Liver (tissue), 9 donors: ENCODE results near the gene HDAC3. TPM values are rescaled to one million over a fixed set of nuclear protein-coding genes. Genes with fewer than 3 reads are reported as not detected.

Experiments used
- DNase-seq: peaks from one replicate; pipeline ENCODE4 v3.0.0-alpha.2; 2017; ENCODE audit warnings: low spot score
- H3K27ac ChIP-seq, 2 donors: one replicate each; pipeline ENCODE4 v1.7.0; 2013; ENCODE audit warnings: inconsistent platforms in 2 of 2, low read length in 2 of 2, control low read depth in 1 of 2, low read depth in 1 of 2, mild to moderate bottlenecking in 1 of 2
- H3K27me3 ChIP-seq, 4 donors: one replicate each; pipeline versions ENCODE4 v1.6.1 to v1.7.0; 2013; ENCODE audit warnings: low read length in 3 of 4, inconsistent platforms in 1 of 4, mild to moderate bottlenecking in 1 of 4, moderate library complexity in 1 of 4; ENCODE audit not compliant: control insufficient read depth in 4 of 4, insufficient read depth in 4 of 4
- H3K36me3 ChIP-seq, 4 donors: one replicate each; pipeline versions ENCODE4 v1.6.1 to v1.7.0; 2013; ENCODE audit warnings: low read length in 3 of 4, mild to moderate bottlenecking in 3 of 4, low read depth in 1 of 4, moderate library complexity in 1 of 4; ENCODE audit not compliant: control insufficient read depth in 4 of 4, insufficient read depth in 3 of 4
- H3K4me1 ChIP-seq, 4 donors: one replicate each; pipeline versions ENCODE4 v1.6.1 to v1.7.0; 2013; ENCODE audit warnings: low read length in 3 of 4, mild to moderate bottlenecking in 3 of 4, moderate library complexity in 1 of 4; ENCODE audit not compliant: control insufficient read depth in 4 of 4, insufficient read depth in 4 of 4
- H3K4me3 ChIP-seq, 3 donors: one replicate each; pipeline versions ENCODE4 v1.6.1 to v1.7.0; 2013; ENCODE audit warnings: low read length in 3 of 3, control low read depth in 1 of 3, low read depth in 1 of 3, mild to moderate bottlenecking in 1 of 3
- H3K9ac ChIP-seq, 2 donors: one replicate each; pipeline ENCODE4 v1.7.0; 2013; ENCODE audit warnings: low read length in 2 of 2, mild to moderate bottlenecking in 2 of 2, moderate library complexity in 2 of 2, control low read depth in 1 of 2, low read depth in 1 of 2
- H3K9me3 ChIP-seq, 4 donors: one replicate each; pipeline versions ENCODE4 v1.6.1 to v1.7.0; 2013; ENCODE audit warnings: low read length in 3 of 4; ENCODE audit not compliant: control insufficient read depth in 4 of 4
- EGR1 ChIP-seq, 2 donors: IDR thresholded peaks; 2 replicates each; pipeline ENCODE4 v1.6.1; 2016 to 2018; ENCODE audit warnings: antibody characterized with exemption in 2 of 2, low read depth in 2 of 2
- FOXA1 ChIP-seq: IDR thresholded peaks from 2 replicates; pipeline ENCODE4 v1.6.1; 2016; ENCODE audit warnings: antibody characterized with exemption
- FOXA2 ChIP-seq: IDR thresholded peaks from 2 replicates; pipeline ENCODE4 v1.6.1; 2016; ENCODE audit warnings: antibody characterized with exemption
- GABPA ChIP-seq, 2 donors: IDR thresholded peaks in 1 of 2; conservative IDR thresholded peaks in 1 of 2; 2 replicates each; pipeline ENCODE4 v1.6.1; 2016; ENCODE audit warnings: antibody characterized with exemption in 2 of 2, mild to moderate bottlenecking in 1 of 2, moderate library complexity in 1 of 2
- HNF4A ChIP-seq, 2 donors: conservative IDR thresholded peaks; 2 replicates each; pipeline ENCODE4 v1.6.1; 2016; ENCODE audit warnings: antibody characterized with exemption in 2 of 2, mild to moderate bottlenecking in 2 of 2
- HNF4G ChIP-seq: IDR thresholded peaks from 2 replicates; pipeline ENCODE4 v1.6.1; 2016; ENCODE audit warnings: antibody characterized with exemption
- JUND ChIP-seq, 2 donors: IDR thresholded peaks; 2 replicates each; pipeline ENCODE4 v1.6.1; 2016; ENCODE audit warnings: antibody characterized with exemption in 2 of 2
- MAX ChIP-seq: IDR thresholded peaks from 2 replicates; pipeline ENCODE4 v1.6.1; 2016; ENCODE audit warnings: antibody characterized with exemption
- NR2F2 ChIP-seq: IDR thresholded peaks from 2 replicates; pipeline ENCODE4 v1.6.1; 2016; ENCODE audit warnings: antibody characterized with exemption
- RAD21 ChIP-seq, 2 donors: IDR thresholded peaks; 2 replicates each; pipeline ENCODE4 v1.6.1; 2016; ENCODE audit warnings: antibody characterized with exemption in 2 of 2, mild to moderate bottlenecking in 2 of 2
- REST ChIP-seq: IDR thresholded peaks from 2 replicates; pipeline ENCODE4 v1.6.1; 2016; ENCODE audit warnings: antibody characterized with exemption, mild to moderate bottlenecking
- RXRA ChIP-seq, 2 donors: IDR thresholded peaks; 2 replicates each; pipeline ENCODE4 v1.6.1; 2017 to 2018; ENCODE audit warnings: antibody characterized with exemption in 2 of 2, mild to moderate bottlenecking in 1 of 2
- SP1 ChIP-seq: IDR thresholded peaks from 2 replicates; pipeline ENCODE4 v1.6.1; 2018; ENCODE audit warnings: antibody characterized with exemption, mild to moderate bottlenecking
- YY1 ChIP-seq: IDR thresholded peaks from 2 replicates; pipeline ENCODE4 v1.6.1; 2016; ENCODE audit warnings: antibody characterized with exemption, mild to moderate bottlenecking
- ZBTB33 ChIP-seq: IDR thresholded peaks from 2 replicates; pipeline ENCODE4 v1.6.1; 2016; ENCODE audit warnings: antibody characterized with exemption
- WGBS: extraction: QIAGEN DNeasy Blood & Tissue Kit; methylation state at CpG from one replicate; pipeline ENCODE4 v1.1.7; 2013; 5-methylcytosine and 5-hydroxymethylcytosine counted together
- polyA plus RNA-seq, 2 donors: library from polyadenylated mRNA; stranded (reverse) in 1 of 2; unstranded in 1 of 2; fragments of 200-250 nt in 1 of 2; fragments of >200 nt in 1 of 2; fragmentation: Nextera tagmentation in 1 of 2; extraction: Ambion mirVana in 1 of 2; gene quantifications; one replicate each; pipeline versions ENCODE4 v1.2.1 to v1.2.3, GENCODE V29; 2013 to 2015
- total RNA-seq, 2 donors: library from RNA; depleted of rRNA; stranded (reverse); fragments of >200 nt; gene quantifications; one replicate each; pipeline ENCODE4 v1.2.3, GENCODE V29; 2014
- TF ChIP-seq, protein P1 (sequence below): fragments of 150-350 bp; IDR thresholded peaks from 2 replicates; pipeline ENCODE4 v1.5.1; 2017; ENCODE audit warnings: improper control_type of control experiment, low read depth, low read length; ENCODE audit not compliant: missing input control
- TF ChIP-seq, protein P2 (sequence below): IDR thresholded peaks from 2 replicates; pipeline ENCODE4 v1.6.1; 2016; ENCODE audit warnings: antibody characterized with exemption
- donor health status: healthy.
- donor health status: healthy.
- donor health status: healthy.
- donor health status: healthy.
- donor health status: healthy.

Gene HDAC3
- total and polyA plus RNA-seq, 4 donors = 20.1 to 45.3 (median 35.1) TPM

DNA sequence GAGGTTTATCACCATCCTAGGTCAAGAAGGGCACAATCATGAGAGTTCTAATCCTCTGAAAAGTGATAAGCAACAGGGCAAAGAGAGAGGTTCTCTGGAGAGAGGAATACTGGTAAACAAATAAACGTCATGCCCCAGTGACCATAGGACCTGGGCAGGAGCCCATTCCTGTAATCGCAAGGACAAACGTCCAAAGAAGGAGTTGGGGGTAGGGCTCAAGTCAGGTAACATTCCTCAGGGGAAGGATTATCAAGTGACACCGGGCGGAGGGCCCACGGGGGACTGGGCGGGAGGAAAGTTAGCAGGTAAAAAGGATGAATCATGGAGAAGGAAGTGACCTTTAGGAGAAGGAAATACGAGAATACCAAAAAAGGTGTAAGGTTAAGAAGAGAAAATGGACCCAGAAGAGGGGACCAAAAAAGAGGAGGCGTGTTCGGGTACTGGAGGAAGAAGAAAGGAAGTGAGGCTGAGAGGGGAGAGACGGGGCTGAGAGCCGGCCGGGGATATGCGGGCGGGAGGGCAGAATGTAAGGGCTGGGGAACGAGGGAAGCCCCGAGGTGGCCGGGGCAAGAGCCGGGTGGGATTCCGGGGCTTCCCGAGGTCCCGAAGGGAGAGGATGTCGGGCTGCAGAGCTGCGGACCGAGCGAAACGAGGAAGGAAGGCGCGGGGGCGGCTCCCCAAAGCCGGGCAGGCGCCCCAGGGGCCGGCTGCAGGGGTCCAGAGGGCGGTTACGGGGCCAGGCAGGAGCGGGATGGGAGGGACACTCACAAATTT, 18.4 kb downstream of the HDAC3 start:
- H3K4me1 ChIP-seq = peaks cover 2 to 41% (median 35%) of the 10 kb centered on the region in 4 donors
- under 1% methylated on average over 36 of the region's 36 CpGs for WGBS

More for the DNA sequence above, 18.4 kb downstream of the HDAC3 start:
- no peak for TF ChIP-seq NR2F2
- no peak for TF ChIP-seq MAX
- peak; percentile 55 for TF ChIP-seq REST
- TF ChIP-seq ZBTB33 = peak; percentile 20
- TF ChIP-seq HNF4A (conservative IDR thresholded peaks at IDR 0.05) = peak; percentile 66 to 80
- peak in 1 of 2 donors; percentile 64 for TF ChIP-seq RXRA (IDR thresholded peaks at IDR 0.05)
- TF ChIP-seq FOXA1 = no peak
- no peak for TF ChIP-seq EGR1 (IDR thresholded peaks at IDR 0.05; ENCODE audit: low read depth in 2 of 2)
- TF ChIP-seq, protein P1, sequence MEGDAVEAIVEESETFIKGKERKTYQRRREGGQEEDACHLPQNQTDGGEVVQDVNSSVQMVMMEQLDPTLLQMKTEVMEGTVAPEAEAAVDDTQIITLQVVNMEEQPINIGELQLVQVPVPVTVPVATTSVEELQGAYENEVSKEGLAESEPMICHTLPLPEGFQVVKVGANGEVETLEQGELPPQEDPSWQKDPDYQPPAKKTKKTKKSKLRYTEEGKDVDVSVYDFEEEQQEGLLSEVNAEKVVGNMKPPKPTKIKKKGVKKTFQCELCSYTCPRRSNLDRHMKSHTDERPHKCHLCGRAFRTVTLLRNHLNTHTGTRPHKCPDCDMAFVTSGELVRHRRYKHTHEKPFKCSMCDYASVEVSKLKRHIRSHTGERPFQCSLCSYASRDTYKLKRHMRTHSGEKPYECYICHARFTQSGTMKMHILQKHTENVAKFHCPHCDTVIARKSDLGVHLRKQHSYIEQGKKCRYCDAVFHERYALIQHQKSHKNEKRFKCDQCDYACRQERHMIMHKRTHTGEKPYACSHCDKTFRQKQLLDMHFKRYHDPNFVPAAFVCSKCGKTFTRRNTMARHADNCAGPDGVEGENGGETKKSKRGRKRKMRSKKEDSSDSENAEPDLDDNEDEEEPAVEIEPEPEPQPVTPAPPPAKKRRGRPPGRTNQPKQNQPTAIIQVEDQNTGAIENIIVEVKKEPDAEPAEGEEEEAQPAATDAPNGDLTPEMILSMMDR = no peak
- TF ChIP-seq SP1 = peak; percentile 58
- TF ChIP-seq HNF4G = peak; percentile 15
- peak; percentile 16 for TF ChIP-seq FOXA2
- TF ChIP-seq JUND (IDR thresholded peaks at IDR 0.05) = peak in 1 of 2 donors; percentile 73
- TF ChIP-seq GABPA (IDR thresholded peaks at IDR 0.05 in 1 of 2, conservative IDR thresholded peaks at IDR 0.05 in 1 of 2) = no peak
- TF ChIP-seq, protein P2, sequence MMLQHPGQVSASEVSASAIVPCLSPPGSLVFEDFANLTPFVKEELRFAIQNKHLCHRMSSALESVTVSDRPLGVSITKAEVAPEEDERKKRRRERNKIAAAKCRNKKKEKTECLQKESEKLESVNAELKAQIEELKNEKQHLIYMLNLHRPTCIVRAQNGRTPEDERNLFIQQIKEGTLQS = no peak
- TF ChIP-seq RAD21 (IDR thresholded peaks at IDR 0.05) = peak in 1 of 2 donors; percentile 43
- TF ChIP-seq YY1 = peak; percentile 73
- Histone ChIP-seq H3K4me3 (peak overlapping the region; percentile 80 to 88 (median 83)), H3K27ac (peak overlapping the region; percentile 85 to 95), H3K9ac (peak overlapping the region; percentile 52 to 97), H3K36me3 (peaks cover 4 to 20% (median 16%) of the 10 kb centered on the region in 4 donors), H3K27me3 (no peaks in the 10 kb centered on the region), H3K9me3 (no peaks in the 10 kb centered on the region)
- DNase-seq = peak; percentile 57
